GM12878 (cell line): Measurements from ENCODE around the gene GMPPB. TPM values are rescaled to one million over a fixed set of nuclear protein-coding genes. Genes with fewer than 3 reads are reported as not detected.
A peak's percentile ranks its signal among the peaks of the same experiment; 100 is the strongest.

Experiments
- ATAC-seq: fragments of 200-7000 bp; cut with Tn5 transposase; 3 replicates; pipeline ENCODE4 v1.9.1; 2020; ENCODE audit warnings: mild to moderate bottlenecking, moderate library complexity
- BruUV-seq: library from RNA; stranded (reverse); fragments of 400-500 nt; replicated peaks from 2 replicates; lab custom pipeline; 2021; lab: Mats Ljungman, UMichigan
- CTCF ChIA-PET: fragments of 300-600 bp; sonication (Branson Sonifier 250); formaldehyde crosslinking; extraction: SDS; loops from one replicate; lab custom pipeline; 2021; ENCODE audit warnings: inconsistent platforms; lab: Yijun Ruan, JAX
- POLR2A ChIA-PET: fragments of 350-600 bp; formaldehyde crosslinking; extraction: SDS; loops from one replicate; lab custom pipeline; 2021; ENCODE audit warnings: inconsistent platforms; lab: Charles Lee
- RAD21 ChIA-PET: fragments of 300-600 bp; sonication (Branson Sonifier 250); formaldehyde crosslinking; loops from one replicate; lab custom pipeline; 2023; ENCODE audit warnings: antibody characterized with exemption; ENCODE audit not compliant: unreplicated experiment; lab: Charles Lee
- SMC1A ChIA-PET: fragments of 300-600 bp; sonication (Branson Sonifier 250); formaldehyde crosslinking; loops from one replicate; lab custom pipeline; 2023; ENCODE audit not compliant: unreplicated experiment, uncharacterized antibody; lab: Charles Lee
- DNase-seq: peaks from one replicate; pipeline ENCODE4 v3.0.0-alpha.2; 2011; ENCODE audit warnings: low read depth, low spot score
- FAIRE-seq: peaks from 3 replicates; lab custom pipeline; 2011; peaks lifted over from hg19 to GRCh38; lab: Jason Lieb, UNC
- H2AFZ ChIP-seq: 2 replicates; pipeline ENCODE4 v1.6.0; 2011; ENCODE audit warnings: low read depth, low read length, control low read depth; ENCODE audit not compliant: control insufficient read depth
- H3K27ac ChIP-seq: 2 replicates; pipeline ENCODE4 v1.5.1; 2011; ENCODE audit warnings: control low read depth; ENCODE audit not compliant: control insufficient read depth, insufficient read depth
- H3K27me3 ChIP-seq, 2 experiments: replicated peaks in 1 of 2; 2 replicates each; pipeline versions ENCODE4 v1.6.0 to v1.6.1; 2011; ENCODE audit warnings: low read length in 1 of 2; ENCODE audit not compliant: control insufficient read depth in 2 of 2, insufficient read depth in 2 of 2
- H3K36me3 ChIP-seq, 2 experiments: 2 replicates each; pipeline ENCODE4 v1.5.1; 2011; ENCODE audit warnings: low read length in 1 of 2; ENCODE audit not compliant: control insufficient read depth in 2 of 2, insufficient read depth in 2 of 2
- H3K4me1 ChIP-seq: 2 replicates; pipeline ENCODE4 v1.6.1; 2011; ENCODE audit warnings: mild to moderate bottlenecking, low read length, moderate library complexity, mixed read lengths; ENCODE audit not compliant: control insufficient read depth, insufficient read depth
- H3K4me2 ChIP-seq: 2 replicates; pipeline ENCODE4 v1.6.0; 2011; ENCODE audit warnings: control low read depth; ENCODE audit not compliant: control insufficient read depth, insufficient read depth
- H3K4me3 ChIP-seq: fragments of 200-600 bp; sonication (generic); 2 replicates; pipeline ENCODE4 v1.5.1; 2016
- H3K79me2 ChIP-seq: 2 replicates; pipeline ENCODE4 v1.6.0; 2011; ENCODE audit warnings: low read length; ENCODE audit not compliant: control insufficient read depth, insufficient read depth
- H3K9ac ChIP-seq: 2 replicates; pipeline ENCODE4 v1.8.0; 2011; ENCODE audit warnings: low read length, control low read depth, mixed read lengths; ENCODE audit not compliant: control insufficient read depth, insufficient read depth
- H3K9me3 ChIP-seq: replicated peaks from 3 replicates; pipeline ENCODE4 v1.5.1; 2011; ENCODE audit warnings: mild to moderate bottlenecking, low read length; ENCODE audit not compliant: control insufficient read depth, insufficient read depth
- H4K20me1 ChIP-seq: 2 replicates; pipeline ENCODE4 v1.6.0; 2011; ENCODE audit not compliant: control insufficient read depth, insufficient read depth
- ASH2L ChIP-seq: fragments of 300-600, 200-600 bp; sonication (generic); IDR thresholded peaks from 2 replicates; pipeline ENCODE4 v1.6.1; 2017; ENCODE audit warnings: low read depth, mild to moderate bottlenecking, borderline replicate concordance
- GABPA ChIP-seq: IDR thresholded peaks from 2 replicates; pipeline ENCODE4 v1.6.1; 2014; ENCODE audit warnings: antibody characterized with exemption, low read depth, mild to moderate bottlenecking, inconsistent platforms
- POLR2A ChIP-seq: IDR thresholded peaks from 2 replicates; pipeline ENCODE4 v1.6.1; 2011; ENCODE audit warnings: low read depth, mild to moderate bottlenecking, low read length
- SRF ChIP-seq, 2 experiments: IDR thresholded peaks; 2 replicates each; pipeline ENCODE4 v1.6.1; 2011; ENCODE audit warnings: low read depth in 2 of 2, low read length in 2 of 2, mild to moderate bottlenecking in 1 of 2, moderate library complexity in 1 of 2
- WGBS: methylation state at CpG from one replicate; pipeline ENCODE4 v1.1.6; 2016; ENCODE audit warnings: low lambda C conversion rate; ENCODE audit not compliant: insufficient replicate concordance, insufficient coverage; ENCODE audit errors: missing lambda C conversion rate; 5-methylcytosine and 5-hydroxymethylcytosine counted together
- in situ Hi-C: fragments of 300-500 bp; cut with MboI; formaldehyde crosslinking; loops from 9 replicates; pipeline ENCODE4 v1.14.3; 2018; ENCODE audit warnings: mixed read lengths
- intact Hi-C: fragments of 100-400 bp; cut with micrococcal nuclease; formaldehyde crosslinking; loops from one replicate; pipeline ENCODE4 v1.14.2; 2022; ENCODE audit not compliant: unreplicated experiment
- polyA plus RNA-seq, 11 experiments: library from polyadenylated mRNA; depleted of rRNA in 4 of 11; unstranded in 6 of 11; stranded (reverse) in 5 of 11; fragments of >200 nt; fragmentation: Nextera tagmentation in 4 of 11; fragmentation: Illumina TruSeq in 1 of 11; extraction: Ambion mirVana in 4 of 11; extraction: Trizol in 1 of 11; gene quantifications; 1 replicate in 1 of 11; 2 replicates in 10 of 11; pipeline versions ENCODE4 v1.2.1 to v1.2.3, GENCODE V29; 2011 to 2016; ENCODE audit warnings: inconsistent platforms in 2 of 11, missing spikeins in 2 of 11, low read depth in 1 of 11
- total RNA-seq, 4 experiments: library from RNA; depleted of rRNA in 3 of 4; stranded (reverse); fragments of >200 nt in 3 of 4; fragmentation: Illumina TruSeq in 1 of 4; extraction: Trizol in 1 of 4; gene quantifications; 2 replicates each; pipeline versions ENCODE4 v1.2.1 to v1.2.3, GENCODE V29; 2013 to 2021
- TF ChIP-seq, protein P1 (sequence below): IDR thresholded peaks from 2 replicates; pipeline ENCODE4 v1.6.1; 2012; ENCODE audit warnings: low read depth, low read length, improper control_type of control experiment
- TF ChIP-seq, protein P2 (sequence below): fragments of 450-650 bp; formaldehyde crosslinking; IDR thresholded peaks from 2 replicates; pipeline ENCODE4 v1.4.0; 2020; ENCODE audit warnings: mild to moderate bottlenecking, moderate library complexity

GMPPB gene
- total and polyA plus RNA-seq, 10 of the 15 experiments (the other 5 are each of a cell fraction or from before 2014, with no cell fraction given): 2.3 to 99.5 (median 23.3) TPM

DNA sequence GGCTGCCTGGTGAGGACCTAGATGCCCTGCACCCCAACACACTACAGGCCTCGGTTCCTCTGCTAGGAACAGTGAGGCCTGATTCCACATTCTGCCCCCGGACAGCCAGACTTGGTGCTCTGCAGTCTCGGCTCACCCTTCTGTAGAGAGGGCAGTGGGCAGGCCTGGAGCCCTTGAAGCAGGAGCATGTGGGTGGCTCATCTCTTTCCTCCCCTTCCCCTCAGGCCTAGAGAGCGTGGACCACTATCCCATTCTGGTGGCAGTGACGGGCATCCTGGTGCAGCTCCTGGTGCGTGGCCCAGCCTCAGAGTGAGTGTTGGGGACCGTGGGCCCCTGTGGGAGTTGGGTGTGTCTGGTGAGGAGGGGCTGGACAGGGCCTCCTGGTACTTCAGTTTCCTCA, 7.6 kb downstream of the GMPPB start:
- no peak for ATAC-seq
- no peak for FAIRE-seq
- Histone ChIP-seq H3K4me1 (peaks cover 6% of the 10 kb centered on the region), H3K27me3 (no peaks in the 10 kb centered on the region), H3K9ac (no peak overlapping the region), H3K4me2 (no peak overlapping the region), H4K20me1 (no peaks in the 10 kb centered on the region), H3K79me2 (no peaks in the 10 kb centered on the region), H3K4me3 (no peak overlapping the region), H3K9me3 (no peaks in the 10 kb centered on the region; the same call in 2 of the 3 replicates), H2AFZ (no peak overlapping the region), H3K27ac (no peak overlapping the region), H3K36me3 (peaks cover under 1 to 7% of the 10 kb centered on the region in 2 experiments; a peak in 3 of 4 replicates)
- TF ChIP-seq ASH2L (no peak), SRF (IDR thresholded peaks at IDR 0.05; ENCODE audit: low read depth in 2 of 2, low read length in 2 of 2) (no peak), POLR2A (peak; percentile 74), GABPA (no peak)
- TF ChIP-seq, protein P1, sequence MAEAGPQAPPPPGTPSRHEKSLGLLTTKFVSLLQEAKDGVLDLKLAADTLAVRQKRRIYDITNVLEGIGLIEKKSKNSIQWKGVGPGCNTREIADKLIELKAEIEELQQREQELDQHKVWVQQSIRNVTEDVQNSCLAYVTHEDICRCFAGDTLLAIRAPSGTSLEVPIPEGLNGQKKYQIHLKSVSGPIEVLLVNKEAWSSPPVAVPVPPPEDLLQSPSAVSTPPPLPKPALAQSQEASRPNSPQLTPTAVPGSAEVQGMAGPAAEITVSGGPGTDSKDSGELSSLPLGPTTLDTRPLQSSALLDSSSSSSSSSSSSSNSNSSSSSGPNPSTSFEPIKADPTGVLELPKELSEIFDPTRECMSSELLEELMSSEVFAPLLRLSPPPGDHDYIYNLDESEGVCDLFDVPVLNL: no peak
- TF ChIP-seq, protein P2, sequence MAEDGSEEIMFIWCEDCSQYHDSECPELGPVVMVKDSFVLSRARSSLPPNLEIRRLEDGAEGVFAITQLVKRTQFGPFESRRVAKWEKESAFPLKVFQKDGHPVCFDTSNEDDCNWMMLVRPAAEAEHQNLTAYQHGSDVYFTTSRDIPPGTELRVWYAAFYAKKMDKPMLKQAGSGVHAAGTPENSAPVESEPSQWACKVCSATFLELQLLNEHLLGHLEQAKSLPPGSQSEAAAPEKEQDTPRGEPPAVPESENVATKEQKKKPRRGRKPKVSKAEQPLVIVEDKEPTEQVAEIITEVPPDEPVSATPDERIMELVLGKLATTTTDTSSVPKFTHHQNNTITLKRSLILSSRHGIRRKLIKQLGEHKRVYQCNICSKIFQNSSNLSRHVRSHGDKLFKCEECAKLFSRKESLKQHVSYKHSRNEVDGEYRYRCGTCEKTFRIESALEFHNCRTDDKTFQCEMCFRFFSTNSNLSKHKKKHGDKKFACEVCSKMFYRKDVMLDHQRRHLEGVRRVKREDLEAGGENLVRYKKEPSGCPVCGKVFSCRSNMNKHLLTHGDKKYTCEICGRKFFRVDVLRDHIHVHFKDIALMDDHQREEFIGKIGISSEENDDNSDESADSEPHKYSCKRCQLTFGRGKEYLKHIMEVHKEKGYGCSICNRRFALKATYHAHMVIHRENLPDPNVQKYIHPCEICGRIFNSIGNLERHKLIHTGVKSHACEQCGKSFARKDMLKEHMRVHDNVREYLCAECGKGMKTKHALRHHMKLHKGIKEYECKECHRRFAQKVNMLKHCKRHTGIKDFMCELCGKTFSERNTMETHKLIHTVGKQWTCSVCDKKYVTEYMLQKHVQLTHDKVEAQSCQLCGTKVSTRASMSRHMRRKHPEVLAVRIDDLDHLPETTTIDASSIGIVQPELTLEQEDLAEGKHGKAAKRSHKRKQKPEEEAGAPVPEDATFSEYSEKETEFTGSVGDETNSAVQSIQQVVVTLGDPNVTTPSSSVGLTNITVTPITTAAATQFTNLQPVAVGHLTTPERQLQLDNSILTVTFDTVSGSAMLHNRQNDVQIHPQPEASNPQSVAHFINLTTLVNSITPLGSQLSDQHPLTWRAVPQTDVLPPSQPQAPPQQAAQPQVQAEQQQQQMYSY (CRISPR knock-in tag): no peak
- SMC1A ChIA-PET: no interaction called here
- intact Hi-C loops: no loop called here
- BruUV-seq: no TSS peak
- CTCF ChIA-PET: no interaction called here
- WGBS: 88% methylated on average over 7 of the region's 7 CpGs
- RAD21 ChIA-PET: no interaction called here
- in situ Hi-C loops: no loop called here
- POLR2A ChIA-PET: interaction anchor here (0.6 kb wide), 1 partner anchor 184 kb away, joined by 3 read pairs; no protein-coding TSS in a partner anchor
- DNase-seq: no peak
